DOHH2 (cell line): ENCODE measurements around the gene CX3CL1.

Experiments used
- H3F3A ChIP-seq: fragments of 200-600 bp; sonication (generic), shearing (Covaris generic); 2 replicates; pipeline ENCODE4 v1.6.0; 2016; ENCODE audit warnings: antibody characterized with exemption, mild to moderate bottlenecking; ENCODE audit not compliant: control insufficient read depth, insufficient read depth
- H3K27ac ChIP-seq: fragments of 200-600 bp; sonication (generic); 2 replicates; pipeline ENCODE4 v1.5.1; 2014; ENCODE audit warnings: low read depth, mild to moderate bottlenecking, low read length, moderate library complexity
- H3K27me3 ChIP-seq: fragments of 200-600 bp; sonication (generic); 2 replicates; pipeline ENCODE4 v1.6.1; 2014; ENCODE audit warnings: mild to moderate bottlenecking, low read length, mixed read lengths; ENCODE audit not compliant: control insufficient read depth
- H3K36me3 ChIP-seq: fragments of 200-600 bp; sonication (generic); 2 replicates; pipeline ENCODE4 v1.6.1; 2014; ENCODE audit warnings: mild to moderate bottlenecking, low read length, moderate library complexity, mixed read lengths; ENCODE audit not compliant: control insufficient read depth
- H3K4me1 ChIP-seq: fragments of 200-600 bp; sonication (generic); 2 replicates; pipeline ENCODE4 v1.6.1; 2014; ENCODE audit warnings: mild to moderate bottlenecking, low read length, mixed read lengths; ENCODE audit not compliant: control insufficient read depth
- H3K4me2 ChIP-seq: fragments of 200-600 bp; sonication (generic); 2 replicates; pipeline ENCODE4 v1.6.0; 2014; ENCODE audit warnings: mild to moderate bottlenecking, low read length, moderate library complexity
- H3K4me3 ChIP-seq: fragments of 200-600 bp; sonication (generic); 2 replicates; pipeline ENCODE4 v1.5.1; 2014; ENCODE audit warnings: mild to moderate bottlenecking, low read length, mixed read lengths
- H3K79me2 ChIP-seq: fragments of 200-600 bp; sonication (generic); 2 replicates; pipeline ENCODE4 v1.6.1; 2014; ENCODE audit warnings: mild to moderate bottlenecking, low read length, mixed read lengths; ENCODE audit not compliant: control insufficient read depth
- H3K9me2 ChIP-seq: fragments of 200-600 bp; sonication (generic); replicated peaks from 2 replicates; pipeline ENCODE4 v1.6.1; 2014; ENCODE audit warnings: mild to moderate bottlenecking, low read length, mixed read lengths; ENCODE audit not compliant: control insufficient read depth
- H3K9me3 ChIP-seq: fragments of 200-600 bp; sonication (generic); 2 replicates; pipeline ENCODE4 v1.6.1; 2014; ENCODE audit warnings: antibody characterized with exemption, low read length, mixed read lengths; ENCODE audit not compliant: control insufficient read depth, insufficient read depth
- H4K20me1 ChIP-seq: fragments of 200-600 bp; sonication (generic); 2 replicates; pipeline ENCODE4 v1.6.0; 2014; ENCODE audit warnings: low read depth, mild to moderate bottlenecking, antibody characterized with exemption, low read length, moderate library complexity; ENCODE audit not compliant: control insufficient read depth, insufficient read depth
- CTCF ChIP-seq: fragments of 200-600 bp; sonication (generic); IDR thresholded peaks from one replicate; pipeline ENCODE4 v1.5.1; 2014; ENCODE audit warnings: antibody characterized with exemption, mild to moderate bottlenecking, low read depth, low read length; ENCODE audit not compliant: poor library complexity, severe bottlenecking
- EZH2phosphoT487 ChIP-seq: fragments of 200-600 bp; sonication (generic); IDR thresholded peaks from 2 replicates; pipeline ENCODE4 v1.6.1; 2017; ENCODE audit warnings: borderline replicate concordance, mild to moderate bottlenecking, antibody characterized with exemption, low read length, moderate library complexity, mixed read lengths

The CX3CL1 gene

GRCh38 chr16:57403965-57404817 lies 31.9 kb downstream of the CX3CL1 start, which contains the start of gene CCL17:
TSS of gene CCL17 (plus strand) at chr16:57404767. CDS start at chr16:57413933, 9,166 bp downstream.
- H3K27ac ChIP-seq = no peak within 1 kb of the TSS
- no peaks in the 10 kb centered on the region for H3K9me3 ChIP-seq
- no peaks in the 10 kb centered on the region for H3F3A ChIP-seq
- no peaks in the 10 kb centered on the region for H3K9me2 ChIP-seq
- H3K36me3 ChIP-seq = no peaks in the 10 kb centered on the region
- no peaks in the 10 kb centered on the region for H3K79me2 ChIP-seq
- no peak within 1 kb of the TSS for H3K4me3 ChIP-seq
- H3K4me1 ChIP-seq = peaks cover 16% of the 10 kb centered on the region
- H3K27me3 ChIP-seq = peaks cover 22% of the 10 kb centered on the region; the same call in 1 of the 2 replicates
- no peak within 1 kb of the TSS for H3K4me2 ChIP-seq
- TF ChIP-seq EZH2phosphoT487 (no peak), CTCF (no peak)
- H4K20me1 ChIP-seq = no peaks in the 10 kb centered on the region

- Histone ChIP-seq H3K79me2 (no peaks in the 10 kb centered on the region), H3K4me1 (peaks cover 11% of the 10 kb centered on the region), H3K9me2 (no peaks in the 10 kb centered on the region), H3K9me3 (no peaks in the 10 kb centered on the region), H3K27me3 (peaks cover 29% of the 10 kb centered on the region; the same call in 1 of the 2 replicates), H3K36me3 (no peaks in the 10 kb centered on the region), H3K4me2 (no peak overlapping the region), H3K27ac (no peak overlapping the region), H4K20me1 (no peaks in the 10 kb centered on the region), H3F3A (no peaks in the 10 kb centered on the region), H3K4me3 (no peak overlapping the region)
- TF ChIP-seq CTCF = no peak
- no peak for TF ChIP-seq EZH2phosphoT487
Measured at GRCh38 chr16:57405097-57405496, 32.8 kb downstream of the CX3CL1 start.

GRCh38 chr16:57406881-57407280 lies 34.6 kb downstream of the CX3CL1 start:
- no peaks in the 10 kb centered on the region for H3K36me3 ChIP-seq
- 0 out of 2 replicates have a peak, but pooled peaks cover under 1% of the 10 kb centered on the region for H3K4me1 ChIP-seq
- no peaks in the 10 kb centered on the region for H3K9me2 ChIP-seq
- H3K27ac ChIP-seq = no peak overlapping the region
- no peak overlapping the region for H3K4me3 ChIP-seq
- H4K20me1 ChIP-seq = no peaks in the 10 kb centered on the region
- peaks cover 41% of the 10 kb centered on the region for H3K27me3 ChIP-seq
- TF ChIP-seq CTCF (no peak), EZH2phosphoT487 (no peak)
- no peaks in the 10 kb centered on the region for H3F3A ChIP-seq
- H3K79me2 ChIP-seq = no peaks in the 10 kb centered on the region
- H3K9me3 ChIP-seq = no peaks in the 10 kb centered on the region
- H3K4me2 ChIP-seq = no peak overlapping the region
